ENCODE results near the gene IFI30.

Gene IFI30

GRCh38 chr19:18171605-18172327 is 1.8 kb upstream of the IFI30 start:
- DNase-seq (ENCODE audit: low spot score): no peak

DNA sequence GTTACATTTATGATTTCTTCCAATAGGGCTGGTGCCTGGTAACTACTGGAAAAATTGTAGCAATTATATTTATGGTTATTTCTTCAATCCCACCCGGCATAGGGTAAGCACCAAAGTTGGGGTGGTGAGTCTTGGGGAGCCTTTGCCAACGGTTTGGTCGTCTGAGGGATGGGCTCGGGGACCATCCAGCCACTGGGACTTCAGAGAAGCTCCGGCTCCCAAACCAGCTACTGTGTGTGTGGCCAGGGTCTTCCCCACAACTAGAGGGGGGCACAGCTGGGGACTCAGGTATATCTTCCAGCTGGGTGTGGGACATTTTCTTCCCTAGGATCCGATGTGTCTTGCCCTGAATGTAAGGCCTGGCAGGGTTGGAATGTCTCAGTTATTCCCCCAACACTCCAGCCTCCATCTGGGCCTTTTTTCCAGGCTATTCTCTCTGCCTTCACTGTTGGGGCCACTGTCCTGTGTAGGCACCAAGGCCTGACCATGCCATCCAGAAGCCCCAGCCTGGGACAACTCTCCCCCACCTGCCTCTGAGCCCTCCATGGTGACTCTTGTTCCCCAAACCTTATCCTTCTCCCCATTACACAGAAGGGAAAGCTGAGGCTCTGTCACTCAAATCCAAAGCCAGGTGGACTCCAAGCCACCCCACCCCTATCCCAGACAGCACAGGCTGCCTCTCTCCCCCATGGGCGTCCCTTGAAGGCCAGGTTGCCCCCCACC is 1.1 kb upstream of the IFI30 start:
- no peak for DNase-seq (ENCODE audit: low spot score)

DNA sequence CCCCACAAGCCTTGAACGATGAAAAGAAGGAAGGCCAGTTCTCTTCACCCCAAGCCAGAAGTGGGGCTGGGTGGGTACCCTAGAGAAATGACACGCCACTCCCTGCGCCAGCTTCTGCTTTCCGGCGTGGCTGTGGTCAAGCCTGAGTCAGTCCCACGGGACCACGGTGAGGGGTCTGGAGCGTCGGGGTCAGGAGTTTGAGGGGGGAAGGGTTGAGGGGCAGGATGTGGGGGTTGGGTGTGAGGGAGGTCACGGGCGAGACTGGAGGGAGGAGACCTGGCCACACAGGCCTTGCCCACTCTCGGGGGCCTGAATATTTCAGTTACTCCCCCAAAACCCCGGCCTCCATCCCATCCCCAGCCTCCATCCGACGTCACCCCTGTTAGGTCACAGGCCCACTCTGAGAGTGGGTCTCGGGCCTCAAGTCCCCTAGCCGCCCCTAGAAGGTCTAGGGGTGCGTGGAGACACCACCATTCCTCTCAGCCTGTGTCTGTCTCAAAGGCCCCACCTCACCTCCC is 500 bp upstream of the IFI30 start:
- DNase-seq (ENCODE audit: low spot score): no peak

DNA sequence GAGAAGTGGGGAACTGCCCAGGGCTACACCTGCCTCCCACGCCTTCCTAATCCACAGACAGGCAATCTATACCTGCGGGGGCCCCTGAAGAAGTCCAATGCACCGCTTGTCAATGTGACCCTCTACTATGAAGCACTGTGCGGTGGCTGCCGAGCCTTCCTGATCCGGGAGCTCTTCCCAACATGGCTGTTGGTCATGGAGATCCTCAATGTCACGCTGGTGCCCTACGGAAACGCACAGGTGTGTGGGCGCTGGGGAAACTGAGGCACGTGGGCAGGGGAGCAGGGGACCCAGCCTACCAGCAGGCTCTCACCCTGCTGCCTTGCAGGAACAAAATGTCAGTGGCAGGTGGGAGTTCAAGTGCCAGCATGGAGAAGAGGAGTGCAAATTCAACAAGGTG is 1.4 kb downstream of the IFI30 start:
- DNase-seq (ENCODE audit: low spot score): no peak

- DNase-seq (ENCODE audit: low spot score): no peak
Observed at GRCh38 chr19:18176367-18177310, 3.0 kb downstream of the IFI30 start.

DNA sequence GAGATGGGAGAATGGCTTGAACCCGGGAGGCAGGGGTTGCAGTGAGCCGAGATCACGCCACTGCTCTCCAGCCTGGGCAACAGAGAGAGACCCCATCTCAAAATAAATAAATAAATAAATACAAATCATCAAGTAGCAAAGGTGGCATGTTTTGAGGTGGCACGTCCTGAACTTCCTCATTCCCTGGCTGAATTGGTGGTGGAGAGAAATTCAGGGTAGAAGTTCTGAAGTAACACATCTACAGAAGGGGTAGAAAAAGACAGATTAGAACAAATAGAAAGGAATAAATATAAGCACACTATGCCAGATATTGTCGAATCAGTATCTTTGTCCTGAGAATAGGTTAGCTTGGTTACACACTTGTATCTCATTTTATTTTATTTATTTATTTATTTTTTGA is 6.3 kb downstream of the IFI30 start:
- DNase-seq (ENCODE audit: low spot score): no peak

DNA sequence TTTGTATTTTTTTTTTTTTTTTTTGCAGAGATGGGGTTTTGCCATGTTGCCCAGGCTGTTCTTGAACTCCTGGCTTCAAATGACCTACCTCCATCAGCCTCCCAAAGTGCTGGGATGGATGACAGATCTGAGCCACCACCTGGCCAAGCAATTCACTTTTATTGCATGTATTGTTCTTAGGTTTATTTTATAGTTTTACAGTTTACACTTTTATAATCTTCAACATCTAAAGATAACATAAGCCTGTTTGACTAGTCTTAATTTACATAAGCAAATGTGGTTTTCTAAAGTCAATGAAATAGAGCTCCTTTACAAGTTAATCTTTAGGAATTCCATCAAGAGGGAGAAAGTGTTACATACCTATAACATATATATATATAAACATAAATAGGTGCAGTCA is 9.9 kb downstream of the IFI30 start:
- DNase-seq (ENCODE audit: low spot score): no peak

DNA sequence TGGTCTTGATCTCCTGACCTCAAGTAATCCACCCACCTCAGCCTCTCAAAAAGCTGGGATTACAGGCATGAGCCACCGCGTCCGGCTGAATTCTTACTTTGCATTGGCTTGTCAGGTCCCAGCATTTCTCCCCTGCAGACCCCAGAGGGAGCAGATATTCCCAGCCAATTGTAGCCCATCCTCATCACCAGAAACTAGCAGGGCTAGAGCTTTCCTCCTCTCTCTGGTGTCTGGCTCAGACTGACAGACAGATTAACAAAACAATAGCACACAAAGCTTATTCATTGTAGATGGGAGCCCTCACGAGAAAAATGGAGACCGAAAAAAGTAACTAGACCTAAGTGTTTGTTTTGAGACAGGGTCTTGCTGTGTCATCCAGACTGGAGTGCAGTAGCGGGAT is 11.9 kb downstream of the IFI30 start:
- DNase-seq (ENCODE audit: low spot score): no peak

DNA sequence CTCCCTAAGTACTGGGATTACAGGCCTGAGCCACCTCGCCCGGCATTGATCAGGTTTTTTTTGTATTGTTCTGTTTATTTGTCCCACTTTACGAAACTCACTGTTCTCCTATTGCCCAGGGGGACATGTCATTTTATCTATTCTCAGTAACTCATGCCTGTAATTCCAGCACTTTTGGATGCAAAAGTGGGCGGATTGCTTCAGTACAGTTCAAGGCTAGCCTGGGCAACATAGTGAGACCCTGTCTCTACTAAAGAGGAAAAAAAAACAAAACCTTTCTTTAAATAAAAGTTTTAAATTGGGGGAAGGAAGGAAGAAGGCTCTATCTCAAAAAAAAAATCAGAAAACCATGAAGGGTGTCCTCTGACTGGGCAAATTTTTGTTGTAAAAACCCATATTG is 16.7 kb downstream of the IFI30 start:
- no peak for DNase-seq (ENCODE audit: low spot score)

DNA sequence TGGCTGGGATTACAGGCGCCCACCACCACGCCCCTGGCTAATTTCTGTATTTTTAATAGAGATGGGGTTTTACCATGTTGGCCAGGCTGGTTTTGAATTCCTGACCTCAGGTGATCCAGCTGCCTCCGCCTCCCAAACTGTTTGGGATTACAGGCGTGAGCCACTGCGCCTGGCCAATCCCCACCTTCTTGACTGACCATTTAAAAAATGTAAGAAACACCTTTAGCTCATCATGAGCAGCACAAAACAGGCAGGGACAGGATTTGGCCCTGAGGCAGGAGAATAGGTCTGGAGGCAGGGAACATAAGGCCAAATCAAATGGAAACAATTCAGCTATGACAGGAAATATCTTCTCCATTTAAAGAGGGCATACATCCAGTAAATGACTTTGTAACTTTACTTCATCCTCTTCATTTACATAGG is 18.0 kb downstream of the IFI30 start:
- DNase-seq (ENCODE audit: low spot score): no peak

GRCh38 chr19:18192673-18193387 is 19.2 kb downstream of the IFI30 start, which contains the start of gene MPV17L2:
Gene MPV17L2, plus strand, starts transcription at chr19:18193218. Its CDS starts 64 bp downstream, at chr19:18193282.
- peak; percentile 99 for DNase-seq (ENCODE audit: low spot score)

GRCh38 chr19:18193388-18194180 is 20.0 kb downstream of the IFI30 start:
- DNase-seq (ENCODE audit: low spot score): no peak

DNA sequence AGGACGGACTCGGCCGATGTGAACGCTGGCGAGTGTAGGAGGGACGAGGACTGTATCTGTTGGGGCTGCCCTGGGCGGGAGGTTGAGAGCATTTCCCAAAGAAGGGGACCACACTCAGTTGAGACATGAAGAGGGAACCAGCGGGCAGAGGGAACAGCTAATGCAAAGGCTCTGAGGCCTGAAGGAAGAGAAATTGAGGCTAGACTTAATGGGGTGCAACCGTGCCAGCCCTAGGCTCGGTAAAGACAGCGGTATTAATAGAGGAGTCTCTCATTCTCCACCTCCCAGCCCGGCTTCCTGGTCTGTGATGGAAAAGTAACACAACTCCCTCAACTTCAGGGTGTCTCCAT is 20.5 kb downstream of the IFI30 start:
- no peak for DNase-seq (ENCODE audit: low spot score)

DNA sequence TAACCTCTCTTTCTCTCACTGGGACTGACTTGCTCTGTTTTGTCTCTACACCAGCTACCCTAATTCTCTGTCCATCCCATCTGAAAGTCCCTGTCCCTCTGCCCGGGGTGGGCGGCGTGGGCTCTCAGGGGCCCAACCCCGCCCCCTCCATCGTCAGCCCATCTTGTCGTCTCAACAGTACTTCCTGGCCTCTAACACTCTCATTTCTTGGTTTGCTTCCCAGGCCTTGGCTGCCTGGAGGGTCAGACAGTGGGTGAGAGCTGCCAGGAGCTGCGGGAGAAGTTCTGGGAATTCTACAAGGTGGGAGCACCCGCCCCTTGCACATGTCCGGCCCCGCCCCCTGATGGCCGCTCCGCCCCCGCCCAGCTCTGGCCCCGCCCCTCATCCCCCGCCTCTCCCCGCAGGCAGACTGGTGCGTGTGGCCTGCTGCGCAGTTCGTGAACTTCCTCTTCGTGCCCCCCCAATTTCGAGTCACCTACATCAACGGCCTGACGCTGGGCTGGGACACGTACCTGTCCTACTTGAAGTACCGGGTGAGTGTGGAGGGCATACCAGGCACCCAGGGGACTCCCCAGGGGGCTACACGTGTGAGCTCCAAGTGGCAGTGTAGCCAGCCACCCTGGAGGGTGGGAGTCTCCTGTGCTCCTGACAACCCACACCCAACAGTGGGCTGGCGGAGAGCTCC is 21.1 kb downstream of the IFI30 start:
- DNase-seq (ENCODE audit: low spot score): peak; percentile 73

DNA sequence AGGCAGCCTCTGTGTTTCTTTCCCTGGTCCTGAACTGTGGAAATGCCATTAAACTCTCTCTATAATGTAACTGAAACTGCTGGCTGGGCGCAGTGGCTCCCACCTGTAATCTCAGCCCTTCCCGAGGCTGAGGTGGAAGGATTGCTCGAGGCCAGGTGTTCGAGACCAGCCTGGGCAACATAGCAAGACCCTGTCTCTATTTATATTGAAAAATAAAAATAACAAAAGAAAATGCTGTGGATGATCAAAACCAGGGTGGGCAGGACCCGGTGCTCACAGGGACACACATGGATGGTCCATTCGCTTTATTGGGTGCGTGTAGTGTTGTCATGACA is 22.9 kb downstream of the IFI30 start:
- no peak for DNase-seq (ENCODE audit: low spot score)

- no peak for DNase-seq (ENCODE audit: low spot score)
Observed at GRCh38 chr19:18197306-18197705, 23.7 kb downstream of the IFI30 start.

GRCh38 chr19:18197941-18198340 is 24.3 kb downstream of the IFI30 start:
- no peak for DNase-seq (ENCODE audit: low spot score)

GRCh38 chr19:18198374-18198773 is 24.8 kb downstream of the IFI30 start:
- no peak for DNase-seq (ENCODE audit: low spot score)

DNA sequence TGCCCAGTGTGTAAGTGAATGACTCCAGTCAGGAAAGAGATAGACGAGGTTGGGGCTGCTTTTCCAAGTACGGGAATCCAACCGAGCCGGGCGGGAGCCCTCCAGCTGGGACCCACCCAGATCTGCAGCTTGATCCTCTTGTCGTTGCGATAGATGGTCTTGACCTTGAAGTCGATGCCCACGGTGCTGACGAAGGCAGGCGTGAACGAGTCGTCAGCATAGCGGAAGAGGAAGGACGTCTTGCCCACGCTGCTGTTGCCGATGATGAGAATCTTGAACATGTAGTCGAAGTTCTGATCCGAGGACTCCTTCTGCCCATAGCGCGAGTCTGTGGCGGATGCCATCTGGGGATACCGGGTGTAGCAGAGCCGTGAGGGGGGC is 28.8 kb downstream of the IFI30 start:
- DNase-seq (ENCODE audit: low spot score): no peak

GRCh38 chr19:18202778-18203407 is 29.3 kb downstream of the IFI30 start:
- DNase-seq (ENCODE audit: low spot score): peak; percentile 56
